Hepatocyte (in vitro differentiated cells): ENCODE results near the gene SERPINA12. TPM values are rescaled to one million over a fixed set of nuclear protein-coding genes. Genes with fewer than 3 reads are reported as not detected.

ENCODE experiments used
- DNase-seq: peaks from one replicate; pipeline ENCODE4 v3.0.0-alpha.2; 2016; ENCODE audit warnings: low spot score
- H2AFZ ChIP-seq: fragments of 200-600 bp; sonication (generic); 2 replicates; pipeline ENCODE4 v1.6.0; 2016; ENCODE audit warnings: antibody characterized with exemption, mild to moderate bottlenecking
- H3K27ac ChIP-seq: fragments of 200-600 bp; sonication (generic); 2 replicates; pipeline ENCODE4 v1.5.1; 2016; ENCODE audit warnings: mild to moderate bottlenecking
- H3K27me3 ChIP-seq: fragments of 200-600 bp; sonication (generic); 2 replicates; pipeline ENCODE4 v1.6.1; 2016
- H3K36me3 ChIP-seq: fragments of 200-600 bp; sonication (generic); replicated peaks from 2 replicates; pipeline ENCODE4 v1.5.1; 2016; ENCODE audit warnings: low read depth; ENCODE audit not compliant: insufficient read depth
- H3K4me1 ChIP-seq: fragments of 200-600 bp; sonication (generic); 2 replicates; pipeline ENCODE4 v1.5.1; 2016; ENCODE audit warnings: mild to moderate bottlenecking, moderate library complexity; ENCODE audit not compliant: insufficient read depth
- H3K4me2 ChIP-seq: fragments of 200-600 bp; sonication (generic); 2 replicates; pipeline ENCODE4 v1.6.0; 2016
- H3K4me3 ChIP-seq: fragments of 200-600 bp; sonication (generic); 2 replicates; pipeline ENCODE4 v1.5.1; 2016; ENCODE audit warnings: mild to moderate bottlenecking
- H3K79me2 ChIP-seq: fragments of 200-600 bp; sonication (generic); 2 replicates; pipeline ENCODE4 v1.6.0; 2017; ENCODE audit warnings: mild to moderate bottlenecking
- H3K9me2 ChIP-seq: fragments of 200-600 bp; sonication (generic); replicated peaks from 2 replicates; pipeline ENCODE4 v1.6.0; 2017; ENCODE audit warnings: mild to moderate bottlenecking; ENCODE audit not compliant: insufficient read depth
- H3K9me3 ChIP-seq: fragments of 200-600 bp; sonication (generic); 2 replicates; pipeline ENCODE4 v1.5.1; 2016; ENCODE audit warnings: low read depth, mild to moderate bottlenecking
- H4K20me1 ChIP-seq: fragments of 200-600 bp; sonication (generic); 2 replicates; pipeline ENCODE4 v1.6.0; 2016; ENCODE audit warnings: mild to moderate bottlenecking; ENCODE audit not compliant: insufficient read depth, poor library complexity, severe bottlenecking
- EZH2 ChIP-seq: fragments of 200-600 bp; sonication (generic); IDR thresholded peaks from 2 replicates; pipeline ENCODE4 v1.6.1; 2016; ENCODE audit warnings: antibody characterized with exemption, mild to moderate bottlenecking, borderline replicate concordance
- EZH2phosphoT487 ChIP-seq: fragments of 200-600 bp; sonication (generic); IDR thresholded peaks from one replicate; pipeline ENCODE4 v1.6.1; 2018; ENCODE audit warnings: antibody characterized with exemption, mild to moderate bottlenecking, low read depth, moderate library complexity; ENCODE audit not compliant: unreplicated experiment, severe bottlenecking
- WGBS: methylation state at CpG from one replicate; pipeline ENCODE4 v1.1.6; 2016; ENCODE audit warnings: low lambda C conversion rate; ENCODE audit errors: missing lambda C conversion rate; 5-methylcytosine and 5-hydroxymethylcytosine counted together
- polyA plus RNA-seq: library from polyadenylated mRNA; unstranded; fragments of >200 nt; fragmentation: Nextera tagmentation; extraction: Ambion mirVana; gene quantifications from 2 replicates; pipeline ENCODE4 v1.2.1, GENCODE V29; 2016
- total RNA-seq: library from RNA; depleted of rRNA; stranded (reverse); fragments of >200 nt; gene quantifications from 2 replicates; pipeline ENCODE4 v1.2.3, GENCODE V29; 2014
- TF ChIP-seq, protein P1 (sequence below): fragments of 200-600 bp; sonication (generic); IDR thresholded peaks from 2 replicates; pipeline ENCODE4 v1.5.1; 2016; ENCODE audit warnings: antibody characterized with exemption, mild to moderate bottlenecking; ENCODE audit not compliant: poor library complexity

Gene SERPINA12
- total and polyA plus RNA-seq, 2 experiments from 2014 or later = 0.25 TPM; not detected in 1

DNA sequence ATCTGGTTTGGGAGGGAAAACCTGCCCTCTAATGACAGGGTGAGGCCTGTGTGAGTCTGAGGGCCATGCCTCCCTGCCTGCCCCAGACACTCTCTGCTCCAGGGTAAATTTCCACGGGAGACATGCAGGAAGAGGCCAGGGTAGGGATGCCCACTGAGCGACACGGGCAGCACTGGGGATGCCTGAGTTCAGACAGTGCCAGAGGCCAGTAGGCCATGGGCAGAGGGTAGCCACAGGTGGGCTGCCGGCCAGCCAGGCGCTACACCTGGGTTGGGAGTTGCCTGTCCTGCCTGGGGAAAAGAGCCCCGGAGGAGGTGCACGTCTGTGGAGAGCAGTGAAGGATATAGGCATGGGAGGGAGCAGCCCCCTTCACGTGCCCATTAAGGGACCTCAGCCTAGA is 3.6 kb downstream of the SERPINA12 start:
- 92% methylated on average over 8 of the region's 8 CpGs for WGBS

GRCh38 chr14:94505206-94505605 is 4.1 kb downstream of the SERPINA12 start:
- Histone ChIP-seq H3K36me3 (no peaks in the 10 kb centered on the region), H3K9me2 (no peaks in the 10 kb centered on the region), H3K4me3 (no peak overlapping the region), H2AFZ (no peak overlapping the region), H3K27ac (no peak overlapping the region), H3K4me2 (no peak overlapping the region), H3K9me3 (no peaks in the 10 kb centered on the region), H3K79me2 (no peaks in the 10 kb centered on the region), H3K27me3 (no peaks in the 10 kb centered on the region), H4K20me1 (no peaks in the 10 kb centered on the region), H3K4me1 (no peaks in the 10 kb centered on the region)
- TF ChIP-seq, protein P1, sequence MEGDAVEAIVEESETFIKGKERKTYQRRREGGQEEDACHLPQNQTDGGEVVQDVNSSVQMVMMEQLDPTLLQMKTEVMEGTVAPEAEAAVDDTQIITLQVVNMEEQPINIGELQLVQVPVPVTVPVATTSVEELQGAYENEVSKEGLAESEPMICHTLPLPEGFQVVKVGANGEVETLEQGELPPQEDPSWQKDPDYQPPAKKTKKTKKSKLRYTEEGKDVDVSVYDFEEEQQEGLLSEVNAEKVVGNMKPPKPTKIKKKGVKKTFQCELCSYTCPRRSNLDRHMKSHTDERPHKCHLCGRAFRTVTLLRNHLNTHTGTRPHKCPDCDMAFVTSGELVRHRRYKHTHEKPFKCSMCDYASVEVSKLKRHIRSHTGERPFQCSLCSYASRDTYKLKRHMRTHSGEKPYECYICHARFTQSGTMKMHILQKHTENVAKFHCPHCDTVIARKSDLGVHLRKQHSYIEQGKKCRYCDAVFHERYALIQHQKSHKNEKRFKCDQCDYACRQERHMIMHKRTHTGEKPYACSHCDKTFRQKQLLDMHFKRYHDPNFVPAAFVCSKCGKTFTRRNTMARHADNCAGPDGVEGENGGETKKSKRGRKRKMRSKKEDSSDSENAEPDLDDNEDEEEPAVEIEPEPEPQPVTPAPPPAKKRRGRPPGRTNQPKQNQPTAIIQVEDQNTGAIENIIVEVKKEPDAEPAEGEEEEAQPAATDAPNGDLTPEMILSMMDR = no peak
- TF ChIP-seq EZH2 (no peak), EZH2phosphoT487 (no peak)
- WGBS = 93% methylated on average over 4 of the region's 4 CpGs
- DNase-seq = no peak

More for the DNA sequence above, 3.6 kb downstream of the SERPINA12 start:
- no peak overlapping the region for H2AFZ ChIP-seq
- no peak for DNase-seq
- H3K4me3 ChIP-seq = no peak overlapping the region
- no peaks in the 10 kb centered on the region for H3K27me3 ChIP-seq
- H3K9me2 ChIP-seq = no peaks in the 10 kb centered on the region
- no peaks in the 10 kb centered on the region for H3K36me3 ChIP-seq
- H3K4me2 ChIP-seq = no peak overlapping the region
- H4K20me1 ChIP-seq = no peaks in the 10 kb centered on the region
- no peaks in the 10 kb centered on the region for H3K9me3 ChIP-seq
- H3K27ac ChIP-seq = no peak overlapping the region
- H3K4me1 ChIP-seq = no peaks in the 10 kb centered on the region
- H3K79me2 ChIP-seq = no peaks in the 10 kb centered on the region
- TF ChIP-seq EZH2 (no peak), EZH2phosphoT487 (no peak)

DNA sequence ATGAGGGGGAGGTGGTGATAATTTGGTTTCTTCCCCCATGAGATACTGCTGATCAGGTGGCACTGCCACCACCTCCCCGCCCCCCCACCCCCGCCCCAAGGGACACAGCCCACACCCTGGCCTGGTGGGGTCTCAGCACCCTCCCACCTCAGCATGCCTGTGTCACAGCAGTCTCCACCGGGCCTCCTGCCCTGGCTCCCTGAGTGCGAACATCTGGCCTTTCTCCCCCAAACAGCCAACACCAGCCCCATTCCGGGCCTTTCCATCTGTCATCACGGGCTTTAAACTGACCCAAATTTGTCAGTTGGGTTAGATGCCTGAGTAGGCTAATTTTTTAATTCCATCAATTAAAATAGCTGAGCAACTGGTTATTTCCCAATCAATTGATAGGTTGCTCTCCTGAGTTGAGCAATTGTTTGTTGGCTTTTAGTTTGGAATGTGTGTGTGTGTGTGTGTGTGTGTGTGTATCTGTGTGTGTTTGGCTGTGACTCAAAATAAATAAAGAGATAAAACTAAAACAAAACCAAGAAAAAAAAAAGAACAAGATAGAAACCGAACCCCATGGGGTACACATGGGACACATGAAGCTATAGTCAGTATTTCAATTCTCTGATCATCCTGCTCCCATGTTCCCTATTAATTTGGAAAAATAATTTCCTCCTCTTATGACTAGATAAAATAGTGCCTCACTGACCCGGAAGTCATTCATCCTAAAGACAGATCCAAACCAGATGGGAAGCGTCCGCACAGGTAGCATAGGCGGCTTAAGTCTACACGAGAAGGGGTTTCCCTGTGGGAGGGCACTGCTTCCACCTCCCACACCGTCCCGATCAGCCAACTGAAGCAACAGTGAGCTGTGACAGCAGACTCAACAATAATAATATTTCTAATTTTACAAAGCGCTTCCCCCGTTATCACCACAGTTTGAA is 7.4 kb downstream of the SERPINA12 start:
- Histone ChIP-seq H3K9me3 (no peaks in the 10 kb centered on the region), H3K9me2 (no peaks in the 10 kb centered on the region), H3K36me3 (no peaks in the 10 kb centered on the region), H3K4me3 (no peak overlapping the region), H3K4me1 (no peaks in the 10 kb centered on the region), H3K27me3 (no peaks in the 10 kb centered on the region), H3K27ac (no peak overlapping the region), H3K4me2 (no peak overlapping the region), H4K20me1 (no peaks in the 10 kb centered on the region), H3K79me2 (no peaks in the 10 kb centered on the region), H2AFZ (no peak overlapping the region)
- no peak for DNase-seq
- WGBS = 89% methylated on average over 14 of the region's 16 CpGs
- TF ChIP-seq EZH2 (no peak), EZH2phosphoT487 (no peak)
- TF ChIP-seq, protein P1 = no peak

DNA sequence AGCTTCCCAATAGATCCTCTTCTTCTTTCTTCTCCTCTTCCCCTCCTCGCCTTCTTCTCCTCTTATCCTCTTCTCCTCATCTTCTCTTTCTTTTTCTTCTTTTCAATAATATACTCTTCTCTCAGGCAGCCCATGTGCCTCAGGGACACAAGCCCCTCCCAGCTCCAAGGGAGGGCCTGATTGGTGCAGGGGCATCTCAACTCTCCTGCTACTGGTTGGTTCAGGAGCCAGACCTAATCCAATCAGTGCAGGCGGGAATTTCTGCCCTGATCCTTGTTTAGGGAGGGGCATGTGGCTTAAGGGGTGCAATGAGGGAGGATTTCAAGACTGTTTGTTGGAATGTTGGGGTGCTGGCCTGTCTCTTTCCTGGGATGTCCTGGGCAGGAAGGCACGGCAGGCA is 9.0 kb downstream of the SERPINA12 start:
- DNase-seq = no peak
- H3K4me1 ChIP-seq = no peaks in the 10 kb centered on the region
- TF ChIP-seq, protein P1 = no peak
- TF ChIP-seq EZH2phosphoT487 (no peak), EZH2 (no peak)
- H3K9me3 ChIP-seq = no peaks in the 10 kb centered on the region
- WGBS = 85% methylated on average over 3 of the region's 3 CpGs
- H3K27ac ChIP-seq = no peak overlapping the region
- no peaks in the 10 kb centered on the region for H3K36me3 ChIP-seq
- H3K4me3 ChIP-seq = no peak overlapping the region
- H4K20me1 ChIP-seq = no peaks in the 10 kb centered on the region
- no peak overlapping the region for H2AFZ ChIP-seq
- H3K27me3 ChIP-seq = no peaks in the 10 kb centered on the region
- no peaks in the 10 kb centered on the region for H3K79me2 ChIP-seq
- H3K4me2 ChIP-seq = no peak overlapping the region
- no peaks in the 10 kb centered on the region for H3K9me2 ChIP-seq
